Hindlimb muscle (tissue), 1 donor: ENCODE data around the gene MYH15. TPM values are rescaled to one million over a fixed set of nuclear protein-coding genes. Genes with fewer than 3 reads are reported as not detected.

ENCODE experiments used
- DNase-seq: peaks from one replicate; pipeline ENCODE4 v3.0.0-alpha.2; 2013
- polyA plus RNA-seq: library from polyadenylated mRNA; unstranded; fragments of 120-200 nt; gene quantifications from one replicate; pipeline ENCODE4 v1.2.1, GENCODE V29; 2013; ENCODE audit not compliant: insufficient read length

MYH15 gene
- polyA plus RNA-seq, 1 donor = 0.23 TPM

- DNase-seq = no peak
Observed at GRCh38 chr3:108509263-108509662, 1.1 kb downstream of the MYH15 start.

GRCh38 chr3:108507902-108508301 is 2.5 kb downstream of the MYH15 start:
- no peak for DNase-seq

GRCh38 chr3:108505811-108506210 is 4.6 kb downstream of the MYH15 start:
- no peak for DNase-seq

GRCh38 chr3:108503722-108504121 is 6.7 kb downstream of the MYH15 start:
- no peak for DNase-seq

- no peak for DNase-seq
Observed at GRCh38 chr3:108501535-108501934, 8.9 kb downstream of the MYH15 start.

- no peak for DNase-seq
Observed at GRCh38 chr3:108500728-108501127, 9.7 kb downstream of the MYH15 start.

GRCh38 chr3:108497271-108497670 is 13.1 kb downstream of the MYH15 start:
- no peak for DNase-seq

GRCh38 chr3:108495717-108496116 is 14.7 kb downstream of the MYH15 start:
- no peak for DNase-seq

- DNase-seq = no peak
Observed at GRCh38 chr3:108494906-108495531, 15.4 kb downstream of the MYH15 start.

GRCh38 chr3:108493862-108494261 is 16.5 kb downstream of the MYH15 start:
- no peak for DNase-seq

GRCh38 chr3:108491456-108491855 is 18.9 kb downstream of the MYH15 start:
- DNase-seq = no peak

GRCh38 chr3:108489776-108490175 is 20.6 kb downstream of the MYH15 start:
- DNase-seq = peak; percentile 60

GRCh38 chr3:108488631-108489030 is 21.8 kb downstream of the MYH15 start:
- DNase-seq = no peak

GRCh38 chr3:108487439-108487838 is 23.0 kb downstream of the MYH15 start:
- DNase-seq = no peak

- DNase-seq = peak; percentile 14
Observed at GRCh38 chr3:108486941-108487340, 23.5 kb downstream of the MYH15 start.

- no peak for DNase-seq
Observed at GRCh38 chr3:108486338-108486737, 24.1 kb downstream of the MYH15 start.

GRCh38 chr3:108485146-108485545 is 25.2 kb downstream of the MYH15 start:
- DNase-seq = no peak

GRCh38 chr3:108479224-108479623 is 31.2 kb downstream of the MYH15 start:
- no peak for DNase-seq

- peak; percentile 43 for DNase-seq
Observed at GRCh38 chr3:108477511-108478147, 32.8 kb downstream of the MYH15 start.

- no peak for DNase-seq
Observed at GRCh38 chr3:108475220-108475782, 35.1 kb downstream of the MYH15 start.

GRCh38 chr3:108474581-108474980 is 35.8 kb downstream of the MYH15 start:
- no peak for DNase-seq

- DNase-seq = no peak
Observed at GRCh38 chr3:108473711-108474110, 36.7 kb downstream of the MYH15 start.

- peak; percentile 46 for DNase-seq
Observed at GRCh38 chr3:108472001-108472591, 38.3 kb downstream of the MYH15 start.

- no peak for DNase-seq
Observed at GRCh38 chr3:108471426-108471825, 39.0 kb downstream of the MYH15 start.
